Endodermal cell (in vitro differentiated cells): Measurements from ENCODE around the gene CNPY3. TPM values are rescaled to one million over a fixed set of nuclear protein-coding genes. Genes with fewer than 3 reads are reported as not detected.

Experiments
- DNase-seq: peaks from one replicate; pipeline ENCODE4 v3.0.0-alpha.2; 2017
- H3K27ac ChIP-seq: 2 replicates; pipeline ENCODE4 v1.5.1; 2013; ENCODE audit warnings: mild to moderate bottlenecking, low read depth, low read length, moderate library complexity
- H3K27me3 ChIP-seq: 2 replicates; pipeline ENCODE4 v1.6.1; 2013; ENCODE audit warnings: mild to moderate bottlenecking, low read length, moderate library complexity; ENCODE audit not compliant: insufficient read depth, control insufficient read depth, poor library complexity, severe bottlenecking
- H3K36me3 ChIP-seq: 2 replicates; pipeline ENCODE4 v1.7.0; 2013; ENCODE audit warnings: mild to moderate bottlenecking, low read length, moderate library complexity; ENCODE audit not compliant: control insufficient read depth, insufficient read depth
- H3K4me1 ChIP-seq: one replicate; pipeline ENCODE4 v1.7.0; 2013; ENCODE audit warnings: low read length; ENCODE audit not compliant: control insufficient read depth, insufficient read depth
- H3K4me3 ChIP-seq: 2 replicates; pipeline ENCODE4 v1.5.1; 2013; ENCODE audit warnings: mild to moderate bottlenecking, low read length, moderate library complexity
- H3K9ac ChIP-seq: 2 replicates; pipeline ENCODE4 v1.6.1; 2013; ENCODE audit warnings: mild to moderate bottlenecking, low read length, moderate library complexity; ENCODE audit not compliant: poor library complexity, severe bottlenecking; ENCODE audit errors: extremely low read depth
- H3K9me3 ChIP-seq: 2 replicates; pipeline ENCODE4 v1.6.1; 2013; ENCODE audit warnings: mild to moderate bottlenecking, low read length, moderate library complexity; ENCODE audit not compliant: control insufficient read depth
- H3K27ac Mint-ChIP-seq: 2 replicates; pipeline ENCODE4 v1.8.0; 2020; ENCODE audit warnings: mixed read lengths
- H3K27me3 Mint-ChIP-seq: 2 replicates; pipeline ENCODE4 v1.8.0; 2021; ENCODE audit warnings: mild to moderate bottlenecking, mixed read lengths; ENCODE audit not compliant: insufficient read depth
- H3K36me3 Mint-ChIP-seq: 2 replicates; pipeline ENCODE4 v1.8.0; 2020; ENCODE audit warnings: low read depth, mixed read lengths
- H3K4me1 Mint-ChIP-seq: 2 replicates; pipeline ENCODE4 v1.8.0; 2020; ENCODE audit warnings: mixed read lengths
- H3K4me3 Mint-ChIP-seq: 2 replicates; pipeline ENCODE4 v1.8.0; 2020; ENCODE audit warnings: mild to moderate bottlenecking, moderate library complexity, mixed read lengths
- H3K9me3 Mint-ChIP-seq: 2 replicates; pipeline ENCODE4 v1.8.0; 2020; ENCODE audit warnings: mild to moderate bottlenecking, mixed read lengths
- WGBS, 2 experiments: methylation state at CpG; one replicate each; pipeline versions ENCODE4 v1.1.5 to v1.1.7; 2013; ENCODE audit warnings: missing lambda C conversion rate in 2 of 2, mixed read lengths in 1 of 2; ENCODE audit not compliant: insufficient coverage in 1 of 2, insufficient read length in 1 of 2; 5-methylcytosine and 5-hydroxymethylcytosine counted together
- total RNA-seq, 2 donors: library from RNA; stranded (reverse); fragmentation: NEBNext Ultra II Directional in 1 of 2; extraction: Animal tissue kit (Norgen Biotek cat#: 25700) in 1 of 2; gene quantifications; 2 replicates in 1 of 2; 3 replicates in 1 of 2; pipeline ENCODE4 v1.2.1, GENCODE V29; 2021
- TF ChIP-seq, protein P1 (sequence below): fragments of 200-600 bp; sonication (generic); conservative IDR thresholded peaks from 2 replicates; pipeline ENCODE4 v1.5.0; 2021; ENCODE audit warnings: antibody characterized with exemption, mild to moderate bottlenecking

CNPY3 gene
- total RNA-seq, 2 donors from 2014 or later, result 72.7 to 73.6 TPM

DNA sequence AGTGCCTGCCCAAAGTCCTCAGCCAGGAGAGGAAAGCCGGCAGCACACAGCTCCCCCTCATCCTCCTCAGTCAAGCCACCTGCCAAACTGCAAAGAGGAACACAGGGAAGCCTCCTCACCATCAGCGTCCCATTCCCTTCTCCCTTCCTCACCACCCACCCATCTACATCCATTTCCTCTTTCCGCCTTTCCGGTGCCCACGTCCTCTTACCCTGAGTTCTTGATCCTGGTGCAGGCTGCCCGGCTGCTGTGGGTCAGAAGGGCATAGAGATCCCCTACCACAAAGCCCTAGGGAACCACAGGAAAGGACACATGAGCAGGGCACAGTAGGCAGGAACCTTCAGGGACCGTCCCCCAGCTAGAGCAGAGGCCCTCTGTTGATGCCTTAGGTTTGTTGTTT lies 37.3 kb downstream of the CNPY3 start:
- Mint-ChIP-seq H3K9me3 (no peaks in the 10 kb centered on the region), H3K27me3 (peaks cover 4% of the 10 kb centered on the region), H3K4me1 (peaks cover 3% of the 10 kb centered on the region), H3K27ac (no peak overlapping the region), H3K4me3 (no peak overlapping the region), H3K36me3 (peaks cover 33% of the 10 kb centered on the region)
- TF ChIP-seq, protein P1, sequence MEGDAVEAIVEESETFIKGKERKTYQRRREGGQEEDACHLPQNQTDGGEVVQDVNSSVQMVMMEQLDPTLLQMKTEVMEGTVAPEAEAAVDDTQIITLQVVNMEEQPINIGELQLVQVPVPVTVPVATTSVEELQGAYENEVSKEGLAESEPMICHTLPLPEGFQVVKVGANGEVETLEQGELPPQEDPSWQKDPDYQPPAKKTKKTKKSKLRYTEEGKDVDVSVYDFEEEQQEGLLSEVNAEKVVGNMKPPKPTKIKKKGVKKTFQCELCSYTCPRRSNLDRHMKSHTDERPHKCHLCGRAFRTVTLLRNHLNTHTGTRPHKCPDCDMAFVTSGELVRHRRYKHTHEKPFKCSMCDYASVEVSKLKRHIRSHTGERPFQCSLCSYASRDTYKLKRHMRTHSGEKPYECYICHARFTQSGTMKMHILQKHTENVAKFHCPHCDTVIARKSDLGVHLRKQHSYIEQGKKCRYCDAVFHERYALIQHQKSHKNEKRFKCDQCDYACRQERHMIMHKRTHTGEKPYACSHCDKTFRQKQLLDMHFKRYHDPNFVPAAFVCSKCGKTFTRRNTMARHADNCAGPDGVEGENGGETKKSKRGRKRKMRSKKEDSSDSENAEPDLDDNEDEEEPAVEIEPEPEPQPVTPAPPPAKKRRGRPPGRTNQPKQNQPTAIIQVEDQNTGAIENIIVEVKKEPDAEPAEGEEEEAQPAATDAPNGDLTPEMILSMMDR, result no peak
- Histone ChIP-seq H3K27me3 (no peaks in the 10 kb centered on the region), H3K9me3 (no peaks in the 10 kb centered on the region), H3K27ac (no peak overlapping the region), H3K36me3 (no peaks in the 10 kb centered on the region), H3K4me3 (no peak overlapping the region), H3K9ac (no peak overlapping the region), H3K4me1 (no peaks in the 10 kb centered on the region)
- WGBS, 2 experiments, result 93 to 100% methylated on average over 1 to 7 of the region's 7 CpGs
- no peak for DNase-seq

DNA sequence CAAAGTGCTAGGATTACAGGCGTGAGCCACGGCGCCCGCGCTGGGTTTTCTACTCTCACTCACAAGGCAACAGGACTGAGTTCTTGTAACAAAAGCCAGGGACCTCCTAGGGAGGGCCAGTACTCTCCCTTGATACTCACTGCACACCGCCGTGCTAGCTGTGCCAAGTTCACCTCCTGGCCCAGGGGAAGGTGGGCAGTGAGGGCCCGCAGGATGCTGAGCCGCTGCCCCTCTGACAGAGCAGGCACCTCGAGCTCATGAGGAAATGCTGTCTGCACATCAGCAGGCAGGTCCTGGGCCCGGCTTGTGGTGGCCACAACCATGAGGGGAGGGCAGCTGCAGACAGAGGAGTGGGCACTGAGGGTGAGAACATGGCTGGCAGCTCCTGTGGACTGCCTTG lies 37.9 kb downstream of the CNPY3 start:
- DNase-seq, result no peak
- peaks cover 3% of the 10 kb centered on the region for H3K4me1 Mint-ChIP-seq
- WGBS, 2 experiments, result 89 to 93% methylated on average over 9 to 11 of the region's 11 CpGs

DNA sequence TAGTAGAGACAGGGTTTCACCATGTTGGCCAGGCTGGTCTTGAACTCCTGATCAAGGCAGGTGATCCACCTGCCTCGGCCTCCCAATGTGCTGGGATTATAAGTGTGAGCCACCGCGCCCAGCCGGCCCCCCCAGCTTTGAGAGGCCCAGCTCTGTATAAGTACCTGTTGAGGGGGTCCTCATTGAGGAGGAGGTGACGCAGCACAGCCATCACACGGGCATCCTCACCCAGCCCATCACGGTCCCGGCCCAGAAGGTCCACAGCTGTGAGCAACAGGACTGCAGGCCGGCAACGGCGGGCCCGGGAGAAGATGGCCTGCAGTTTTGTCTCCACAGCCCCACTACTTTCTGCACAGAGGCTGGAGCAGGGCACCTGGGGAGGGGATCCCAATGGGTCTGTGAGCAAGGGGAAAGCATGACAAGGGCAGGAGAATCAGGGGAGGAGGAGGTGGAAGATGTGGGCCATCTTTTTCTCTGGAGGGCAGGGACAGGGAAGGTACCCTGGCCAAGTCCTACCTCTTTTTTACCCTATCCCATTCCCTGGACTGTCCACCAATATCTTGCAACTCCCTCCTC lies 38.9 kb downstream of the CNPY3 start:
- Mint-ChIP-seq H3K4me3 (no peak overlapping the region), H3K4me1 (peaks cover 3% of the 10 kb centered on the region), H3K27me3 (no peaks in the 10 kb centered on the region), H3K9me3 (no peaks in the 10 kb centered on the region), H3K36me3 (peaks cover 22% of the 10 kb centered on the region), H3K27ac (no peak overlapping the region)
- WGBS, 2 experiments, result 96 to 98% methylated on average over 7 to 12 of the region's 12 CpGs
- H3K27me3 ChIP-seq, result no peaks in the 10 kb centered on the region
- H3K9me3 ChIP-seq, result no peaks in the 10 kb centered on the region
- TF ChIP-seq, protein P1, result no peak
- H3K27ac ChIP-seq, result no peak overlapping the region
- no peak overlapping the region for H3K4me3 ChIP-seq
- no peak for DNase-seq
- no peak overlapping the region for H3K9ac ChIP-seq
- no peaks in the 10 kb centered on the region for H3K4me1 ChIP-seq
- H3K36me3 ChIP-seq, result no peaks in the 10 kb centered on the region

More for the DNA sequence above, 37.9 kb downstream of the CNPY3 start:
- Mint-ChIP-seq H3K27ac (no peak overlapping the region), H3K27me3 (peaks cover under 1% of the 10 kb centered on the region), H3K36me3 (peaks cover 27% of the 10 kb centered on the region), H3K9me3 (no peaks in the 10 kb centered on the region), H3K4me3 (no peak overlapping the region)
- Histone ChIP-seq H3K27ac (no peak overlapping the region), H3K27me3 (no peaks in the 10 kb centered on the region), H3K9me3 (no peaks in the 10 kb centered on the region), H3K4me3 (no peak overlapping the region), H3K4me1 (no peaks in the 10 kb centered on the region), H3K9ac (no peak overlapping the region), H3K36me3 (no peaks in the 10 kb centered on the region)
- TF ChIP-seq, protein P1, result no peak
